ENCODE results near the gene TRPM3. TPM values are rescaled to one million over a fixed set of nuclear protein-coding genes. Genes with fewer than 3 reads are reported as not detected.

Gene TRPM3
- total and polyA plus RNA-seq, 2 donors (not counting 1 experiment from before 2014, with no cell fraction given) = not detected

DNA sequence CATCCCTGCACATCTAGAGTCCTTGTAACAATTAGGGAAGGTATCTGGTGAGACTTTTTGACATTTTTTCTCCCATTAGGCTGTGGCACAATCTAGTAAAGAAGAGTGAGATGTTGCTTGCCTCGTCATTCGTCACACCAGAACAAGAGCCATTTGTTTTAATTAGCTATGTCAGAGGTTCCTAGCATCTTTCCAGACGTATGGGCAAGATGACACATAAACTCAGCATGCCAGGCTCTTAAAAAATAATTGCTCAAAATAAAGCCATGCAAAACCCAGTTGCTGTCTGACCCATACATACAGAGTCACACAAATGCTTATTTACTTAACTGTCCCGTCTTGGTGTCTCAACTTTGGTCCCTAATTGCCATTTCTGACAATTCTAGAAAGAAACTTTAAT lies 125.9 kb downstream of the TRPM3 start:
- ChIA-PET CTCF (no interaction called here), POLR2A (no interaction called here)
- no peaks in the 10 kb centered on the region for H3K4me1 ChIP-seq (ENCODE audit: control insufficient read depth in 2 of 2, insufficient read depth in 2 of 2, low read length in 2 of 2)
- no peak overlapping the region for H3K4me2 ChIP-seq (replicated peaks; ENCODE audit: low read depth, low read length, poor library complexity, severe bottlenecking)
- no peaks in the 10 kb centered on the region for H3K9me3 Mint-ChIP-seq (ENCODE audit: insufficient read depth)
- H3K9ac ChIP-seq (ENCODE audit: low read length) = no peak overlapping the region
- TF ChIP-seq EZH2 (IDR thresholded peaks at IDR 0.05; ENCODE audit: borderline replicate concordance, insufficient read depth, low read depth, low read length, poor library complexity, severe bottlenecking) (no peak), CTCF (IDR thresholded peaks at IDR 0.05) (no peak)
- H3K27ac ChIP-seq (ENCODE audit: low read length in 2 of 2) = no peak overlapping the region
- no peaks in the 10 kb centered on the region for H3K36me3 ChIP-seq (replicated peaks in 1 of 2; ENCODE audit: control extremely low read depth in 1 of 2, control insufficient read depth in 1 of 2, extremely low read depth in 1 of 2, insufficient read depth in 2 of 2, low read length in 1 of 2)
- H3K4me1 Mint-ChIP-seq = no peaks in the 10 kb centered on the region
- intact Hi-C loops (cut with micrococcal nuclease) = no loop called here
- DNase-seq = no peak
- no peak overlapping the region for H3K27ac Mint-ChIP-seq
- no peak overlapping the region for H3K4me3 ChIP-seq (ENCODE audit: control extremely low read depth in 1 of 5, extremely low read depth in 1 of 5, insufficient read depth in 1 of 5, low read depth in 2 of 5, low read length in 4 of 5)
- no peak for ATAC-seq (ENCODE audit: low read depth)
- no peaks in the 10 kb centered on the region for H3K9me3 ChIP-seq (ENCODE audit: control extremely low read depth in 1 of 3, control insufficient read depth in 2 of 3, insufficient read depth in 1 of 3, low read length in 2 of 3)
- no peak overlapping the region for H3K4me3 Mint-ChIP-seq
- WGBS (ENCODE audit: insufficient coverage) = 80% methylated on average over 2 of the region's 4 CpGs
- no peaks in the 10 kb centered on the region for H3K27me3 ChIP-seq (replicated peaks in 1 of 4; ENCODE audit: control extremely low read depth in 1 of 4, control insufficient read depth in 3 of 4, insufficient read depth in 4 of 4, low read length in 3 of 4)
- H3K79me2 ChIP-seq (ENCODE audit: control insufficient read depth, insufficient read depth, low read length) = no peaks in the 10 kb centered on the region
- H3K27me3 Mint-ChIP-seq = no peaks in the 10 kb centered on the region
- H2AFZ ChIP-seq (ENCODE audit: insufficient read depth, low read depth, low read length, poor library complexity, severe bottlenecking) = no peak overlapping the region
- no peaks in the 10 kb centered on the region for H4K20me1 ChIP-seq (ENCODE audit: control insufficient read depth, insufficient read depth, low read length, poor library complexity, severe bottlenecking)

DNA sequence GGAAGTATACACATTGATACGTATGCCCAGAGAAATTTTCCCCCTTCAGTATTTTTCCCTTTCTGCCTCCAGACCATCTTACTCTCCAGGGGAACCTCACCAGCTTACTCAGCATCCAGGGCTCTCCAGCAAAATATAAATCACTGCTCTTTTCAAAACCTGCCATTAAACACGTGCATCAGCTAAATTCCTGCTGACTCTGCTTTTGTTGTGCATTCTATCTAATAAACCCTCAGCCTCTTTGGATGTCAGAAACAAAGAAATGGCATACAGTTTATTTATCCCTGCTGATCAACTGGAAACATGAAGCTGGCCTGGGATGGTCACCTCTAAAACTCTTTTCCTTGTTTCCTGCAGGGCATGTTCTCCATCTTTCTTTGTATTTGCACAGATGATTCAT lies 126.8 kb downstream of the TRPM3 start:
- H3K79me2 ChIP-seq (ENCODE audit: control insufficient read depth, insufficient read depth, low read length) = no peaks in the 10 kb centered on the region
- intact Hi-C loops (cut with micrococcal nuclease) = no loop called here
- TF ChIP-seq CTCF (IDR thresholded peaks at IDR 0.05) (no peak), EZH2 (IDR thresholded peaks at IDR 0.05; ENCODE audit: borderline replicate concordance, insufficient read depth, low read depth, low read length, poor library complexity, severe bottlenecking) (no peak)
- H3K4me1 Mint-ChIP-seq = no peaks in the 10 kb centered on the region
- no peak overlapping the region for H3K4me3 Mint-ChIP-seq
- no peak overlapping the region for H3K4me3 ChIP-seq (ENCODE audit: control extremely low read depth in 1 of 5, extremely low read depth in 1 of 5, insufficient read depth in 1 of 5, low read depth in 2 of 5, low read length in 4 of 5)
- no peak overlapping the region for H3K9ac ChIP-seq (ENCODE audit: low read length)
- no peaks in the 10 kb centered on the region for H4K20me1 ChIP-seq (ENCODE audit: control insufficient read depth, insufficient read depth, low read length, poor library complexity, severe bottlenecking)
- H3K4me1 ChIP-seq (ENCODE audit: control insufficient read depth in 2 of 2, insufficient read depth in 2 of 2, low read length in 2 of 2) = no peaks in the 10 kb centered on the region
- H3K27ac Mint-ChIP-seq = no peak overlapping the region
- DNase-seq (no peak), ATAC-seq (ENCODE audit: low read depth) (no peak)
- H3K9me3 ChIP-seq (ENCODE audit: control extremely low read depth in 1 of 3, control insufficient read depth in 2 of 3, insufficient read depth in 1 of 3, low read length in 2 of 3) = no peaks in the 10 kb centered on the region
- CTCF ChIA-PET = no interaction called here
- H2AFZ ChIP-seq (ENCODE audit: insufficient read depth, low read depth, low read length, poor library complexity, severe bottlenecking) = no peak overlapping the region
- POLR2A ChIA-PET = no interaction called here
- H3K27me3 Mint-ChIP-seq = no peaks in the 10 kb centered on the region
- no peak overlapping the region for H3K27ac ChIP-seq (ENCODE audit: low read length in 2 of 2)
- H3K27me3 ChIP-seq (replicated peaks in 1 of 4; ENCODE audit: control extremely low read depth in 1 of 4, control insufficient read depth in 3 of 4, insufficient read depth in 4 of 4, low read length in 3 of 4) = no peaks in the 10 kb centered on the region
- no peaks in the 10 kb centered on the region for H3K9me3 Mint-ChIP-seq (ENCODE audit: insufficient read depth)
- 71% methylated on average over 2 of the region's 2 CpGs for WGBS (ENCODE audit: insufficient coverage)
- H3K4me2 ChIP-seq (replicated peaks; ENCODE audit: low read depth, low read length, poor library complexity, severe bottlenecking) = no peak overlapping the region
- no peaks in the 10 kb centered on the region for H3K36me3 ChIP-seq (replicated peaks in 1 of 2; ENCODE audit: control extremely low read depth in 1 of 2, control insufficient read depth in 1 of 2, extremely low read depth in 1 of 2, insufficient read depth in 2 of 2, low read length in 1 of 2)
